AG10803 (cell line): ENCODE data around the gene ARID4A.
"Not testable (repeated sequence)": the region's sequence is repeated elsewhere in the genome, so short reads cannot be mapped to it uniquely, and the experiment has no call there.

Experiments
- DNase-seq: peaks from one replicate; pipeline ENCODE4 v3.0.0; 2010; ENCODE audit warnings: low read depth
- H3K4me3 ChIP-seq: 2 replicates; pipeline ENCODE4 v1.5.1; 2011; ENCODE audit warnings: mild to moderate bottlenecking, low read length, control low read depth
- TF ChIP-seq, protein P1 (sequence below): conservative IDR thresholded peaks from 2 replicates; pipeline ENCODE4 v1.5.1; 2011; ENCODE audit warnings: mild to moderate bottlenecking, low read length, control low read depth, inconsistent platforms

The ARID4A gene

GRCh38 chr14:58298477-58299400 is at the start of gene ARID4A:
Gene ARID4A, plus strand, starts transcription at chr14:58298555. Its CDS starts 1,300 bp downstream, at chr14:58299855.
- TF ChIP-seq, protein P1, sequence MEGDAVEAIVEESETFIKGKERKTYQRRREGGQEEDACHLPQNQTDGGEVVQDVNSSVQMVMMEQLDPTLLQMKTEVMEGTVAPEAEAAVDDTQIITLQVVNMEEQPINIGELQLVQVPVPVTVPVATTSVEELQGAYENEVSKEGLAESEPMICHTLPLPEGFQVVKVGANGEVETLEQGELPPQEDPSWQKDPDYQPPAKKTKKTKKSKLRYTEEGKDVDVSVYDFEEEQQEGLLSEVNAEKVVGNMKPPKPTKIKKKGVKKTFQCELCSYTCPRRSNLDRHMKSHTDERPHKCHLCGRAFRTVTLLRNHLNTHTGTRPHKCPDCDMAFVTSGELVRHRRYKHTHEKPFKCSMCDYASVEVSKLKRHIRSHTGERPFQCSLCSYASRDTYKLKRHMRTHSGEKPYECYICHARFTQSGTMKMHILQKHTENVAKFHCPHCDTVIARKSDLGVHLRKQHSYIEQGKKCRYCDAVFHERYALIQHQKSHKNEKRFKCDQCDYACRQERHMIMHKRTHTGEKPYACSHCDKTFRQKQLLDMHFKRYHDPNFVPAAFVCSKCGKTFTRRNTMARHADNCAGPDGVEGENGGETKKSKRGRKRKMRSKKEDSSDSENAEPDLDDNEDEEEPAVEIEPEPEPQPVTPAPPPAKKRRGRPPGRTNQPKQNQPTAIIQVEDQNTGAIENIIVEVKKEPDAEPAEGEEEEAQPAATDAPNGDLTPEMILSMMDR: no peak
- peak; percentile 15 for DNase-seq
- peak within 1 kb of the TSS; percentile 98 for H3K4me3 ChIP-seq

DNA sequence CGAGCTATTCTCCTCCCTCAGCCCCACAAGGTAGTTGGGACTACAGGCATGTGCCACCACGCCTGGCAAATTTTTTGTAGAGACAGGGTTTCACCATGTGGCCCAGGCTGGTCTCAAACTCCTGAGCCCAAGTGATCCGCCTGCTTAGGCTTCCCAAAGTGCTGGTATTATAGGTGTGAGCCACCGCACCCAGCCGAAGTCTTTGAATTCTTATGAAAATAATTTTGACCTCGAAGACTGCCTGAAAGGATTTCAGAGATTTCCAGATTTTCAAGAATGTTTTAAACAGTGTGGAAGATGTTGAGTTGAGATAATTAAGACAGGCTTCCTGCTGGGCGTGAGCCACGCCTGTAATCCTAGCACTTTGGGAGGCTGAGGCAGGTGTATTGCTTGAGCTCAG is 48.7 kb upstream of the ARID4A start:
- no peak overlapping the region for H3K4me3 ChIP-seq
- TF ChIP-seq, protein P1: no peak
- DNase-seq: no peak

- TF ChIP-seq, protein P1: no peak
- H3K4me3 ChIP-seq: no peak overlapping the region
- DNase-seq: no peak
Observed at GRCh38 chr14:58258156-58258555, 40.2 kb upstream of the ARID4A start.

DNA sequence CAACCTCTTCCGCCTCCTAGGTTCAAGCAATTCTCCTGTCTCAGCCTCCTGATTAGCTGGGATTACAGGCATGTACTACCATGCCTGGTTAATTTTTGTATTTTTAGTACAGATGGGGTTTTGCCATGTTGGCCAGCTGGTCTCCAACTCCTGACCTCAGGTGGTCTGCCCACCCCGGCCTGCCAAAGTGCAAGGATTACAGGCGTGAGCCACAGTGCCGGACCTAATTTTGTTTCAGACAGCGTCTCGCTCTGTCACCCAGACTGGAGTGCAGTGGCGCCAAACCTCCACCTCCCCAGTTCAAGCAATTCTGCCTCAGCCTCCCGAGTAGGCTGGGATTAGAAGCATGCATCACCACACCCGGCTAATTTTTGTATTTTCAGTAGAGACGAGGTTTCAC is 36.4 kb upstream of the ARID4A start:
- DNase-seq, H3K4me3 ChIP-seq: not testable (repeated sequence)

GRCh38 chr14:58265401-58265800 is 33.0 kb upstream of the ARID4A start:
- no peak for DNase-seq
- TF ChIP-seq, protein P1: no peak
- no peak overlapping the region for H3K4me3 ChIP-seq

- TF ChIP-seq, protein P1: no peak
- DNase-seq: no peak
- H3K4me3 ChIP-seq: no peak overlapping the region
Observed at GRCh38 chr14:58270628-58271027, 27.7 kb upstream of the ARID4A start.

DNA sequence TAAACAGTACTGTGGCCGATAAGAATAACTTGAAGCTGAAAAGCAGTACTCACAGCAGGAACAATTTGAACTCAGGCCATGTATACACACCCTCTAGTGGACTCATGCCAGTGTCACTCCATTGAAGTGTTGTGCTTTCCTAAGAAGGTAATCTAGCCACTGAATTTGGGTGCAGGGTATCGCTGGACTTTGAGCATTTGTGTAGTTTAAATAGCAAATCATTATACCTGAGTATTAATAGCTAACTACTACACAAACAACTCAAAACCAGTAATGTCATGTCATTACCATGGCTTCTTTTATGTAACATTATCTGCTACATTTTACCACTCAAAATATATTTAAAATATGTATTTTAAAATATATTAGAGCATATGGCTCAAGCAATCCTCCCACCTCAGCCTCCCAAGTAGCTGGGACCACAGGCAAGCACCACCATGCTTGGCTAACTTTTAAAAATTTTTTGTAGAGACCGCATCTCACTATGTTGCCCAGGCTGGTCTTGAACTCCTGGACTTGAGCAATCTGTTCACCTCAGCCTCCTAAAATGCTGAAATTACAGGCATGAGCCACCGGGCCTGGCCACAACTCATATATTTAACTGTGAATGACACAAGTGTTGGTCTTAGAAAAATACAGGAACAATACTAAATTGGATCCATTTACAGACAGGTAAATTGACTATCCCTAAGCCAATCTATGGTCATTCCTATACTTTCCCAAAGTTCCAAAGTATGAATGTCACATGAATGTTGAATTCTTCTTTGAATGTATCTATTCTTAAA is 25.6 kb upstream of the ARID4A start:
- peak; percentile 22 for DNase-seq
- H3K4me3 ChIP-seq: no peak overlapping the region
- TF ChIP-seq, protein P1: peak; percentile 14; the same call in 1 of the 2 replicates
